ENCODE data around the gene DMD. TPM values are rescaled to one million over a fixed set of nuclear protein-coding genes. Genes with fewer than 3 reads are reported as not detected.

The DMD gene
- total and polyA plus RNA-seq, 7 donors = 2.5 to 260 (median 183) TPM

GRCh38 chrX:31609130-31609529 lies 1602.2 kb downstream of the DMD start:
- no peaks in the 10 kb centered on the region for H3K9me3 ChIP-seq
- 72 to 83% methylated on average over 4 of the region's 4 CpGs for WGBS, 2 donors
- no peak for TF ChIP-seq POLR2AphosphoS5 (IDR thresholded peaks at IDR 0.05)
- no peak for TF ChIP-seq POLR2A (IDR thresholded peaks at IDR 0.05)
- TF ChIP-seq, protein P1, sequence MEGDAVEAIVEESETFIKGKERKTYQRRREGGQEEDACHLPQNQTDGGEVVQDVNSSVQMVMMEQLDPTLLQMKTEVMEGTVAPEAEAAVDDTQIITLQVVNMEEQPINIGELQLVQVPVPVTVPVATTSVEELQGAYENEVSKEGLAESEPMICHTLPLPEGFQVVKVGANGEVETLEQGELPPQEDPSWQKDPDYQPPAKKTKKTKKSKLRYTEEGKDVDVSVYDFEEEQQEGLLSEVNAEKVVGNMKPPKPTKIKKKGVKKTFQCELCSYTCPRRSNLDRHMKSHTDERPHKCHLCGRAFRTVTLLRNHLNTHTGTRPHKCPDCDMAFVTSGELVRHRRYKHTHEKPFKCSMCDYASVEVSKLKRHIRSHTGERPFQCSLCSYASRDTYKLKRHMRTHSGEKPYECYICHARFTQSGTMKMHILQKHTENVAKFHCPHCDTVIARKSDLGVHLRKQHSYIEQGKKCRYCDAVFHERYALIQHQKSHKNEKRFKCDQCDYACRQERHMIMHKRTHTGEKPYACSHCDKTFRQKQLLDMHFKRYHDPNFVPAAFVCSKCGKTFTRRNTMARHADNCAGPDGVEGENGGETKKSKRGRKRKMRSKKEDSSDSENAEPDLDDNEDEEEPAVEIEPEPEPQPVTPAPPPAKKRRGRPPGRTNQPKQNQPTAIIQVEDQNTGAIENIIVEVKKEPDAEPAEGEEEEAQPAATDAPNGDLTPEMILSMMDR (IDR thresholded peaks at IDR 0.05) = no peak
- no peak for TF ChIP-seq EP300 (IDR thresholded peaks at IDR 0.05)
- no peak overlapping the region for H3K4me3 ChIP-seq
- no peaks in the 10 kb centered on the region for H3K27me3 ChIP-seq
- H3K27ac ChIP-seq = no peak overlapping the region
- H3K4me1 ChIP-seq = no peaks in the 10 kb centered on the region
- no peak for DNase-seq
- intact Hi-C loops (cut with DNase I) = no loop called here
- H3K36me3 ChIP-seq = no peaks in the 10 kb centered on the region

DNA sequence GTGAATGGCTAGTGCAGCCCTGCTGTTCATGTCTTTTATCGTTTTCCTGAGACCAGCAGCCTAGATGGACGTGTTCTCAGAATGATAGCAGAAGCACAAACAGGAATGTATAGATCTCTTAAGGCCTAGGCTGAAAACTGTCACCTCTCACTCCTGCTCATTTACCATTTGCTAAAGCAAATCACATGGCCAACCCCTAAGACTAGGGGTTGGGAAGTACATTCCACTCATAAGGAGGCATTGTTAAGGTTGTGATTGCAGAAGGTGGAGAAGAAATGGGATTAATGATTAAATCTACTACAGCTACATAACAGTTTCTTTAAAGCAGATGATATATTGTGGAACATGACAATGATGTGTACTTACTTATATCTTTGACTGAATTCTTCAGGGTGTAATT lies 1602.7 kb downstream of the DMD start:
- Histone ChIP-seq H3K27ac (no peak overlapping the region), H3K9me3 (no peaks in the 10 kb centered on the region), H3K4me3 (no peak overlapping the region), H3K4me1 (no peaks in the 10 kb centered on the region), H3K36me3 (no peaks in the 10 kb centered on the region), H3K27me3 (no peaks in the 10 kb centered on the region)
- TF ChIP-seq, protein P1 (IDR thresholded peaks at IDR 0.05) = no peak
- no peak for TF ChIP-seq POLR2A (IDR thresholded peaks at IDR 0.05)
- TF ChIP-seq EP300 (IDR thresholded peaks at IDR 0.05) = no peak
- TF ChIP-seq POLR2AphosphoS5 (IDR thresholded peaks at IDR 0.05) = no peak
- 19 to 68% methylated on average over 2 of the region's 2 CpGs for WGBS, 2 donors
- intact Hi-C loops (cut with DNase I) = no loop called here
- no peak for DNase-seq

- H3K27ac ChIP-seq = no peak overlapping the region
- H3K9me3 ChIP-seq = no peaks in the 10 kb centered on the region
- no peaks in the 10 kb centered on the region for H3K36me3 ChIP-seq
- H3K27me3 ChIP-seq = no peaks in the 10 kb centered on the region
- no peak for DNase-seq
- TF ChIP-seq POLR2A (IDR thresholded peaks at IDR 0.05) (no peak), EP300 (IDR thresholded peaks at IDR 0.05) (no peak), POLR2AphosphoS5 (IDR thresholded peaks at IDR 0.05) (no peak)
- TF ChIP-seq, protein P1 (IDR thresholded peaks at IDR 0.05) = no peak
- 90 to 93% methylated on average over 4 of the region's 4 CpGs for WGBS, 2 donors
- no peak overlapping the region for H3K4me3 ChIP-seq
- intact Hi-C loops (cut with DNase I) = no loop called here
- H3K4me1 ChIP-seq = no peaks in the 10 kb centered on the region
These were observed 1604.6 kb downstream of the DMD start for GRCh38 chrX:31606771-31607170.

DNA sequence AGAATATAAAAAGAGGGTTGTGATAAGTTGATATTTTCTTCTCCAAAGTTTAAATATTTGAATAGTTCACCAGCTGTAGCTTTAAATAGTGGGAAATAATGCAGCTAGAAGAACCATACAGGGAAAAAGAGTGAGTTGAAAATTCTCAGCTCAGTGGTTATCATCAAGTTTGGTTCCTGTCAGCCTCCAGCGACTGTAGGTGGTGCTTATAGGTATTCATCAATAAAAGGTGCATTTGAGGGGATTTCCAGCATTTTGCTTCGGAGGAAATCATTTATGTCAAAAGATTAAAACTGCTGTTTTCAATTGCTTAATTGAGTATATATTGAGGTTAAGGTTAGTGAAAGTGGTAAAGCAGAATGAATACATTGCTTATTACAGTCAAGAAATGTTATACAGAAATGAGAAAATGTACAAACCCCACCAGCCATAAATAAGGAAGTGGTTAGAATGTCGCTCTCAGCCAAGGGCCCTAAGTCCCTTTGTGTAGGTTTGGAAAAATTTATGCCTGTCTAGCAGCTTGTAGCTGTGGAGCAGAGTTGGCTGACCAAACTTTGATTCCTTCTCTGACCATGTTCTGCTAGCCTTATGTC lies 1606.6 kb downstream of the DMD start:
- 67 to 82% methylated on average over 3 of the region's 3 CpGs for WGBS, 2 donors

More for the DNA sequence above, 1606.6 kb downstream of the DMD start:
- no peaks in the 10 kb centered on the region for H3K9me3 ChIP-seq
- no peak overlapping the region for H3K27ac ChIP-seq
- TF ChIP-seq, protein P1 (IDR thresholded peaks at IDR 0.05) = no peak
- intact Hi-C loops (cut with DNase I) = no loop called here
- no peak overlapping the region for H3K4me3 ChIP-seq
- no peaks in the 10 kb centered on the region for H3K27me3 ChIP-seq
- no peak for DNase-seq
- no peaks in the 10 kb centered on the region for H3K4me1 ChIP-seq
- no peaks in the 10 kb centered on the region for H3K36me3 ChIP-seq

Measured in sigmoid colon (tissue), 7 donors.